Activated CD4-positive, alpha-beta T cell treated with anti-CD3 and anti-CD28 coated beads, Interleukin-2, amount 50 U/mL, for 16 hours (primary cell): Measurements from ENCODE around the gene RPTOR.

Experiments used
- DNase-seq: peaks from one replicate; pipeline ENCODE4 v3.0.0-alpha.2; 2020

RPTOR gene

DNA sequence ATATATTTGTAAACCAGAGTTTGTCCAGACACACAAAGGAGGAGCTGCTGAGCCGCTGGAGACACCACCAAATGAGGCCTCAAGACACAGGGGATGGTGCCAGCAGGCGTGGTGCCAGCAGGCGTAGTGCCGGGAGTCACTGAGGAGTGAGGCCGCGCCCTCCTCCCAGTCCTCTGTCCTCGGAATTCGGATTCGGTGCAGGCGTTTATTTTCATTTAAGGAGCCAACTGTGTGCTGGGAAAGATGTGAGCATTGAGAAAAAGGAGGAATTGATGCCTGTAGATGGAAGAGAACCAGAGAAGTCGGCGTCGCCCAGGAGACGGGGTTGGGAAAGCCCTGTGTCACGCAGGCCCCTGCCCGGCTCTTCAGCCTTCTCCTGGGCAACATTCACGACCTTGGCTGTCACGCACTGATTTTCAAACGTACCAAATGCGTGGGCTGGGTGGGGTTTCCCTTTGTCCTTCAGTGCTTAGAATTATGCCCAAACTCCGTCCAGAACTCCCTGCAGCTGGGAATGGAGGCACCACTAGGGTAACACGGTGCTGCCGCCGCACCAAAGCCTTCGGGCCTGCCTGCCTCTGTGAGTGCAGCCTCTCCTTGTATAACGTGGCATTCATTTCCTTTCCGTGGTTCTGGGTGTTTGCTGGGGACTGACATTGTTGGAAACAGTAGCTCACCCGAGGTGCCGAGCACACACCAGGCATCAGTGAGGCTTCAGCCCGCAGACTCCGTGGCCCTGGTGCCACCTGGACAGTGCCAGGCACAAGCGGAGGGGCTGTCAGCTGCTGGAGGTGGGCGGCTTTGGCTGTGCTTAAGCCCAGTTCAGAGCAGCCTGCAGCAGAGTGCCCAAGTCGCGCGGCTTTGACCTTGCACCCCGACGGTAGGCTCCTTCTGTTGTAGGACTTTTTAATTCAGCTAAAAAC lies 398.0 kb downstream of the RPTOR start:
- no peak for DNase-seq

- no peak for DNase-seq
These were observed 398.9 kb downstream of the RPTOR start for GRCh38 chr17:80943346-80944145.

GRCh38 chr17:80944326-80944725 lies 399.7 kb downstream of the RPTOR start:
- no peak for DNase-seq

DNA sequence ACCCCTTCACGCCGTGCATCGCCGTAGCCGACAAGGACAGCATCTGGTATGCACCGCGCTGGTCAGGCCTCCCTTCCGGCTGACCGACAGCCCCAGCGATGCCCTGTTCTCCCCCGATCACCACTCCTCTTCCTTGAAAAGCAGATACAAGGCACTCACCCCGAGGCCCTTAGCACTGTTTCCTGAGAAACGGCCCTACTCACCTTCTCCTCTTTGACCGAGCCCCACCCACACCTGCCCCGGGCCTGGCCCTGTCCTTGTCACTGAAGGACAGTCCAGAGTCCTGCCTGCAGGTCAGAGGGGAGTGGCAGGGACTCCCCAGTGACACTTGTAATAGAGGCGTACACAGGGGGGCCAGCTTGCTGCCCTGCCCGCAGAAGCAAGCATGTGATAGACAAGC lies 401.1 kb downstream of the RPTOR start:
- no peak for DNase-seq

GRCh38 chr17:80946449-80946848 lies 401.8 kb downstream of the RPTOR start:
- DNase-seq, result no peak

DNA sequence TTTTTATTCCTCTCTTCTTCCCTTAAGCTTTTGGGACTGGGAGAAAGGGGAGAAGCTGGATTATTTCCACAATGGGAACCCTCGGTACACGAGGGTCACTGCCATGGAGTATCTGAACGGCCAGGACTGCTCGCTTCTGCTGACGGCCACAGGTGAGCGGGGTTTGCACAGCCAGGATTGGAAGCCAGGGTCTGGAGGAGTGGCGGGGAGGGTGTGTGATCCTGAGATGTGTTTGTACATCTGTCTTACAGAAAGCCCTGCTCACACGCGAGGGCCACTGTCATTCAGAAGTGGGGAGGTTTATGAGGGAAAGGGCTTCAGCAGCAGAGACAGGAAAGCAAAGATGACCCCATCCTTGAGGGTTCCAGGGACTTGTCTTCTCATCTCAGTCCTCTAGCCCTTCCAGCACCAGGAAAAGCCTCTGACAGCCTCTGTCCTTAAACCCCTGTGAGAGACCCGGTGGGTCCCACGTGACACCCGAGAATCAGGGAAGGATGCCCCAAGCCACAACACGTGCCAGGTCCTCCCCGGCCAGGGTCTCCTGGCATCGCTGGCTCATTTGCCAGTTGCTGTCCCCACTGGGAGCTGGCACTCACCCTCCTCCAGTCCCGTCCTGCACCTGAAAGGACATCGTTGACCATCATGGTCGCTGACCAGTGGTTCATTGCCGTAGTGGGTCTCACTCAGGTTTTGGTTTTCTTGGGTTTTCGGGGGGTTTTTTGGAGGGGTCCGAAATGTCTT lies 402.7 kb downstream of the RPTOR start:
- no peak for DNase-seq

- DNase-seq, result no peak
These were observed 403.7 kb downstream of the RPTOR start for GRCh38 chr17:80948019-80948975.

GRCh38 chr17:80948976-80949450 lies 404.4 kb downstream of the RPTOR start:
- DNase-seq, result no peak

GRCh38 chr17:80949451-80950421 lies 405.1 kb downstream of the RPTOR start:
- DNase-seq, result no peak

- DNase-seq, result no peak
These were observed 406.0 kb downstream of the RPTOR start for GRCh38 chr17:80950466-80951120.

DNA sequence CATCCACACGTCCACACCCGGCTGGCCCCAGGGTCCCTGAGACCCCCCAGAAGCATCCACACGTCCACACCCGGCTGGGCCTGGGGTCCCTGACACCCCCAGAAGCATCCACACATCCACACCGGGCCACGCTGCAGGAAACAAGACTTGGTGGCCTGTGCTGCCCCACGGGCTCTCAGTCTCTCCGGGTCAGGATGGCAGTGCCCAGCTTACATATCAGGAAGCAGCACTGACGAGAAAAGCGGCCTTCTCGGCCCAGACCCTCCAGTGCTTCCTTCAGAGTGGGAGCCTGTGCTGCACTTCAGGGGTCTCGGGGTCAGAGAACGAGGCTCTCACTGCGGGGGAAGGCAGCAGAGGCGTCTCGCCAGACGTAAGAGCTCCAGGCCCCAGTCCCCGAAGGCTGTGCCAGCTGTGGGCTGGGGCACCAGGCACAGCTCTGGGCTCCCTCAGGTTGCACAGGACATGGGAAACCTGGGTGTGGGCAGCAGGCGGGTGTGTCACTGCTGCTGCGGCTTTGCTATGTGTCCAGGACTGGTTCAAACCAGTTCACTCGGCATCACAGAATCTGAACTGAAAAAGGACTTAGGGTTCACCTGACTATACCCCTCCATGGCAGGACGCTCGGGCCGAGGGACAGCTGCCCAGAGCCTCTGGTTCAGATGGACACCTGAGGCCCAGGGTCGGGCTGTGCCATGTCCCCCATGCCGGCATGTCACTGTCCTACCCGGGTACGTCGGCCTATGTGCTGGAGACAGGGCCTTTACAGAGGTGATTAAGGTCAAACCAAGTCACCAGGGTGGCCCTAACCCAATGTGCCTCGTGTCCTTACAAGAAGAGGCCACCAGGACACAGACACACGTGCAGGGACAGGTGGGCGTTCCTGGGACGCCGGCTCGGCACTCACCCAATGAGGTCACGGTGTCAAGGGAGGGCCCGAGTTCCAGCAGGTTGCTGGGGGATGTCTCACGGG lies 406.8 kb downstream of the RPTOR start:
- DNase-seq, result no peak

DNA sequence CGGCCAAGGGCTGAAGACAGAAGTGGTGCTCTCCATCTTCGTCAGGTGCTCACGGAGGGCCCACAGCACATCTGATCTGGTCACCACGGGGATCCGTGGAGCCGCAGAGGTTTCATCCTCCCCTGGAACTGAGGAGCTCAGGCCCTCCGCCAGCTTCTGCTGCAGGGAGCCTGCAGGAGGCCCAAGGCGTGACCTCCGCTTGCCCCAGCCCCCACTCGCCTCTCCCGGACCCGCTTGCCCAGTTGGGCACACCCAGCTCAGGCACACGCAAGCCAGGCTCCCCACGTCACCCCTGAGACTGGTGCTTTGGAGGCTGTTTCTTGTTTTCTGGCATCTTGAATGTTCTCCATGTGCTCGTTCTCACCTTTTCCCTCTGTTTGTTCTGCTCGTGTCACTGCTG lies 407.7 kb downstream of the RPTOR start:
- no peak for DNase-seq

DNA sequence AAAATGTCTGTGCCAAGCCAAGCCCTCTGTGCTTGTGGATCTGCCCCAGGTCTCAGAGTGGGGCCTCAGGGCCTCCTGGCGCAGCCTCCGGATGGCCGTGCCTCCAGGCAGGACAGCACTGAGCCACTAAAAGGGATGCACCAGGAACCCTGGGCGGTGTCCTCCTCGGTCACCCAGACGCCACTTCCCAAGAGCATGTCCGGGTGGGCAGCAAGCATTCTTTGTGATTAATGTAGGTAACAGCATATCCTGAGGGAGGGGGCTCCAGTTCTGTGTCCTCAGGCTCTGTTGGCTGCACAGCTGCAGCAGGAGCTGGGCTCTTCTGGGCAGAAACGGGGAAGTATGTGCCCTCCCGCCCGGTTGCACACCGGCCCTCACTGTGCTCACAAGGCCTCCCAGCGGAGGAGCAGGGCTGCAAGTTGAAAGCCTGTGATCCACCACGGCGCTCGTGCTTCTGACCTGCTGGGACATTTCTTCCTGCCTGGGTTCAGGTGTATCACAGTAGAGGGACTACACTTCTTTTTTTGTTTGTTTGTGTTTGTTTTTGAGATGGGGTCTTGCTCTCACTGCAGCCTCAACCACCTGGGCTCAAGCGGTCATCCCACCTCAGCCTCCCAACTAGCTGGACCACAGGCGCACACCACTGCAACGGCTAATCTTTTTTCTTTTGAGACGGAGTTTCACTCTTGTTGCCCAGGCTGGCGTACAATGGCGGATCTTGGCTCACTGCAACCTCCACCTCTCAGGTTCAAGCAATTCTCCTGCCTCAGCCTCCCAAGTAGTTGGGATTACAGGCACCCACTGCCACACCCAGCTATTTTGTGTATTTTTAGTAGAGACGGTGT lies 409.1 kb downstream of the RPTOR start:
- no peak for DNase-seq

DNA sequence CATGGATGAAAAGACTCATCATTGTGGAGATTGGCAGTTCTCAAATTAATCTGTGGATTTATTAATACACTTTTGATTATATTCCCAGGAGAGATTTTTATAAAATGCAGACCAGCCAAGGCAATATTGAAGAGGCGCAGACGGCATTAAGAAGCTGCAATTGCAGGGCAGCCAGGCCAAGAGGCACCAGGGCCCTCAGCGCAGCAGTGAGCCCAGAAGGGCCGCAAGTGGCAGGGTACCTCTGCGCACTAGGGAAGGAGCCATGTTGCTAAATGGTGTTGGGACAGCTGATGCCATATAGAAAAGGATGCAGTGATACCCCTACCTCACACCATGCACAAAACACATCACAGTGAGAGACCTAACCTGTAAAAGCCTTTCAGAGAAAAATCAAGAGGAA lies 410.4 kb downstream of the RPTOR start:
- DNase-seq, result no peak

DNA sequence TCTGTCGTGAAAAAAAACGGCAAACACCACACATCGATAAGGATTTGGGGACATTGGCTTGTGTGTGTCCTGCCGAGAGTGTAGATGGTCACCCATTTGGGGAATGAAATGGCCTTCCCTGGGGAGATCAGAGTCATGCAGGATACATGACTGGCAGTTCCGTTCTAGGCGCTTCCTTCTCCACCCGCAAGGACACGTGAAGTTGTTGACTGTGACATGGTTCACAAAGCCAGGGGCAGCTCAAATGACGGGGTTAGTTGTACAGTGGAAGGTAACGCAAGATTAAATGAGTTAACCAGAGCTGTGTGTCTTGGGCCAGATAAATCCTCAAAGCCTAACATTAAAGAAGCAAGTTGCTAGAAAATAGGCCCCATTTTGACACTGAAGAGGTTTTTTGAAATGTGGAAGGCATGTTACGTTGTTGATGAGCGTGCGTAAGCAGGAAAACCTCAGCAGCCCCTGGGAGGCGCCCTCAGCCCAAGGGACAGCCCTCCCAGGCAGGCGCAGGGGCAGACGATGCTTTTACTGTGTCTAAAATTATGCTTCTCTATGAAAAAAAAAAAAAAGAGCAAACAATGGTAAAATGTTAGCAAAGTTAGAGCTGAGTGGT lies 411.1 kb downstream of the RPTOR start:
- DNase-seq, result no peak

DNA sequence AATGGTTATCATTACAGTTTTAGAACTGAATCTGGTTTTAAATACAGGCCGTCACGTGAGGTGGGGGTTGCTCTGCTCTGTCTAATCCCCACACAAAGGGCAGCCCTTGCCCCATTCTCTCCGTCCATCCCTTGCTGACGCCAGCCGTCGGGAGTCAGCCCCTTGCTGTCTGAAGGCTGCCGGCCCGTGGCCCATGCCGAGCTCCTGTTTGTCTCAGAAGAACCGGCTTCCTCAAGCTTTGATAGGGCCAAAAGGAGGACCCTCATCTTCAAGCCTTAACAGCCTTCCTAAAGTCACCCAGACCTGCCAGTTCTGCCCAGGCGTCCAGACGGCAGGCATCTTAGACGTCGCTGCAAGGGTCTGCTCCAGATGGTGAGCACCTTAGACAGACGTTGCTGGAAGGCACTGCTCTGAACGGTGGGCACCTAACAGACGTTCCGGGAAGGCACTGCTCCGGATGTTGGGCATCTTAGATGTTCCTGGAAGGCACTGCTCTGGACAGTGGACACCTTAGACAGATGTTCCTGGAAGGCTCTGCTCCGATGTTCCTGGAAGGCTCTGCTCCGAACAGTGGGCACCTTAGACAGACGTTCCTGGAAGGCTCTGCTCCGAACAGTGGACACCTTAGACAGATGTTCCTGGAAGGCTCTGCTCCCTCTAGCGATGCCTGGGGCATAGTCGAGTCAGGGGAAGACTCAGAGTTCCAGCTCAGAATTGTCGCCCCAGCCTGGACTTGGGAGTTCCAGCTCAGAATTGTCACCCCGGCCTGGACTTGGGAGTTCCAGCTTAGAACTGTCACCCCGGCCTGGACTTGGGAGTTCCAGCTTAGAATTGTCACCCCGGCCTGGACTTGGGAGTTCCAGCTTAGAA lies 411.9 kb downstream of the RPTOR start:
- no peak for DNase-seq
